Right lobe of liver (tissue), 6 donors: ENCODE data around the gene CDK11A. TPM values are rescaled to one million over a fixed set of nuclear protein-coding genes. Genes with fewer than 3 reads are reported as not detected.

Experiments
- ATAC-seq, 4 donors: fragments of 200-7000 bp; cut with Tn5 transposase; one replicate each; pipeline ENCODE4 v1.9.1; 2020; ENCODE audit warnings: mild to moderate bottlenecking in 4 of 4, moderate library complexity in 4 of 4
- DNase-seq, 3 donors: peaks; one replicate each; pipeline ENCODE4 v3.0.0-alpha.2; 2020
- H3K27ac ChIP-seq, 3 donors: fragments of 200-600 bp; one replicate each; pipeline ENCODE4 v1.8.0; 2022
- H3K27me3 ChIP-seq, 2 donors: fragments of 200-600 bp; one replicate each; pipeline ENCODE4 v1.8.0; 2022
- H3K36me3 ChIP-seq, 4 donors: fragments of 200-600 bp; sonication (generic) in 1 of 4; one replicate each; pipeline versions ENCODE4 v1.5.1 to v1.8.0; 2017 to 2022; ENCODE audit warnings: control low read depth in 1 of 4
- H3K4me1 ChIP-seq, 4 donors: fragments of 200-600 bp; sonication (generic) in 1 of 4; one replicate each; pipeline versions ENCODE4 v1.5.1 to v1.8.0; 2017 to 2022; ENCODE audit warnings: control low read depth in 1 of 4
- H3K4me3 ChIP-seq, 3 donors: fragments of 200-600 bp; one replicate each; pipeline ENCODE4 v1.8.0; 2022
- H3K9me3 ChIP-seq, 4 donors: fragments of 200-600 bp; sonication (generic) in 1 of 4; one replicate each; pipeline versions ENCODE4 v1.5.1 to v1.8.0; 2017 to 2022; ENCODE audit warnings: control low read depth in 1 of 4
- CTCF ChIP-seq, 4 donors: fragments of 200-600 bp in 3 of 4; fragments of 450-650 bp in 1 of 4; IDR thresholded peaks; one replicate each; pipeline versions ENCODE4 v1.5.1 to v1.8.0; 2016 to 2022; ENCODE audit warnings: antibody characterized with exemption in 4 of 4, mild to moderate bottlenecking in 2 of 4
- POLR2A ChIP-seq: fragments of 450-650 bp; IDR thresholded peaks from one replicate; pipeline ENCODE4 v1.6.1; 2017; ENCODE audit warnings: antibody characterized with exemption, mild to moderate bottlenecking
- WGBS: methylation state at CpG from one replicate; pipeline ENCODE4 v1.1.6; 2018; ENCODE audit warnings: low coverage, low lambda C conversion rate; ENCODE audit not compliant: insufficient coverage; ENCODE audit errors: missing lambda C conversion rate; 5-methylcytosine and 5-hydroxymethylcytosine counted together
- intact Hi-C, 2 donors: fragments of 100-400 bp; cut with DNase I; formaldehyde crosslinking; loops; one replicate each; pipeline versions ENCODE4 v1.11.2 to v1.14.1; 2022
- total RNA-seq, 6 experiments: library from RNA; depleted of rRNA in 2 of 6; stranded (reverse); fragments of >200 nt in 2 of 6; fragmentation: NEBNext Ultra II Directional in 3 of 6; extraction: Animal tissue kit (Norgen Biotek cat#: 25700) in 3 of 6; gene quantifications; one replicate each; pipeline versions ENCODE4 v1.1.0 to v1.2.4, GENCODE V29; 2016 to 2023
- donor health status: DM: no; HTN: yes; CAD: no.
- donor health status: DM: no; HTN: no; CAD: no.
- donor health status: DM: no; HTN: no; CAD: no.
- donor health status: DM: no; HTN: yes; CAD: no.
- donor health status: DM: no; HTN: yes; CAD: no.

The CDK11A gene
- total RNA-seq, 6 experiments from 2014 or later, result 8.4 to 25.2 (median 11.0) TPM

DNA sequence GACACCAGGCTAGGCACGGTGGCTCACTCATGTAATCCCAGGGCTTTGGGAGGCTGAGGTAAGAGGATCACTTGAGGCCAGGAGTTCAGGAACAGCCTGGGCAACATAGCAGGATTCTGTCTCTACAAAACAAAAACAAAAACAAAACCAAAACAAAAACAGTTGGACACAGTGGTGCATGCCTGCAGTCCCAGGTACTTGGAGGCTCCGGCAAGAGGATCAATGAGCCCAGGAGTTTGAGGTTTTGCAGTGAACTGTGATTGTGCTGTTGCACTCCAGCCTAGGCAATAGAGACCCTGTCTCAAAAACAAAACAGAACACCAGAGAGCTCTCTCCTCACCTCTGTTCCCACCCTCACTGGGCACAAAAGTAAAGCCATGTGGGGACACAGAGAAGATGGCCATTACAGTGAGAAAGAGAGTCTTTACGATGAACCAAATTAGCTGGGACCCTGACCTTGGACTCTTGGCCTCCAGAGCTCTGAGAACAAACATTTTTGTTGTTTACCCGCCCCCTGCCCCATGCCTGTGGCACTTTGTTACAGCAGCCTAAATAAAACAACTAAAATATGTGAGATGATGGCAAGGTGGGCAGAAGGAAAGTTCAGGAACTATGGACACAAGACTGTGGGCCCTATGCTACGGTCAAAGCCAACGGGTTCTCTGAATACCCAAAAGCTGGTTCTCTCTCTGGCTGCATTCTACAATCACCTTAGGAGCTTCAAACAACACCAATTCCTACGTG is 44.3 kb upstream of the CDK11A start:
- ATAC-seq (peak; percentile 5 to 42 (median 12)), DNase-seq (peak; percentile 15 to 60 (median 51))
- intact Hi-C loops, result no loop called here
- Histone ChIP-seq H3K27me3 (no peaks in the 10 kb centered on the region), H3K4me1 (peaks cover 0 to 44% (median 20%) of the 10 kb centered on the region in 4 donors), H3K9me3 (no peaks in the 10 kb centered on the region), H3K36me3 (peaks cover 0 to 14% (median under 1%) of the 10 kb centered on the region in 4 donors), H3K27ac (peak overlapping the region in 2 of 3 donors; percentile 67 to 79), H3K4me3 (peak overlapping the region in 1 of 3 donors; percentile 7)
- TF ChIP-seq CTCF (IDR thresholded peaks at IDR 0.05) (no peak), POLR2A (no peak)
- 50% methylated on average over 7 of the region's 7 CpGs for WGBS

GRCh38 chr1:1764876-1765470 is 40.8 kb upstream of the CDK11A start:
- Histone ChIP-seq H3K4me3 (no peak overlapping the region), H3K27me3 (no peaks in the 10 kb centered on the region), H3K4me1 (peaks cover 0 to 61% (median 28%) of the 10 kb centered on the region in 4 donors), H3K27ac (peak overlapping the region in 2 of 3 donors; percentile 79 to 91), H3K9me3 (no peaks in the 10 kb centered on the region), H3K36me3 (peaks cover 0 to 30% (median 9%) of the 10 kb centered on the region in 4 donors)
- TF ChIP-seq POLR2A, result no peak
- no peak for TF ChIP-seq CTCF (IDR thresholded peaks at IDR 0.05)
- DNase-seq, result peak; percentile 29 to 61 (median 56)
- ATAC-seq, result peak in 3 of 4 donors; percentile 0 to 9 (median 6)
- intact Hi-C loops, result no loop called here
- 68% methylated on average over 22 of the region's 23 CpGs for WGBS

- Histone ChIP-seq H3K27me3 (no peaks in the 10 kb centered on the region), H3K4me3 (peak overlapping the region in 1 of 3 donors; percentile 14), H3K4me1 (peaks cover 0 to 65% (median 30%) of the 10 kb centered on the region in 4 donors), H3K9me3 (no peaks in the 10 kb centered on the region), H3K27ac (peak overlapping the region; percentile 70 to 91 (median 79)), H3K36me3 (peaks cover 0 to 32% (median 9%) of the 10 kb centered on the region in 4 donors)
- 23% methylated on average over 16 of the region's 32 CpGs for WGBS
- peak; percentile 90 to 95 (median 94) for DNase-seq
- peak; percentile 81 to 87 (median 84) for ATAC-seq
- intact Hi-C loops, result no loop called here
- no peak for TF ChIP-seq POLR2A
- peak in 3 of 4 donors; percentile 14 to 35 (median 16) for TF ChIP-seq CTCF (IDR thresholded peaks at IDR 0.05)
These were observed 39.8 kb upstream of the CDK11A start for GRCh38 chr1:1763657-1764621.
